GM21619 (cell line): ENCODE data around the gene FAM180B.
"Not testable (repeated sequence)": the region's sequence is repeated elsewhere in the genome, so short reads cannot be mapped to it uniquely, and the experiment has no call there.

Experiments used
- ATAC-seq: cut with Tn5 transposase; IDR thresholded peaks from one replicate; pipeline ENCODE4 v1.9.1; 2021; ENCODE audit not compliant: unreplicated experiment

Gene FAM180B

DNA sequence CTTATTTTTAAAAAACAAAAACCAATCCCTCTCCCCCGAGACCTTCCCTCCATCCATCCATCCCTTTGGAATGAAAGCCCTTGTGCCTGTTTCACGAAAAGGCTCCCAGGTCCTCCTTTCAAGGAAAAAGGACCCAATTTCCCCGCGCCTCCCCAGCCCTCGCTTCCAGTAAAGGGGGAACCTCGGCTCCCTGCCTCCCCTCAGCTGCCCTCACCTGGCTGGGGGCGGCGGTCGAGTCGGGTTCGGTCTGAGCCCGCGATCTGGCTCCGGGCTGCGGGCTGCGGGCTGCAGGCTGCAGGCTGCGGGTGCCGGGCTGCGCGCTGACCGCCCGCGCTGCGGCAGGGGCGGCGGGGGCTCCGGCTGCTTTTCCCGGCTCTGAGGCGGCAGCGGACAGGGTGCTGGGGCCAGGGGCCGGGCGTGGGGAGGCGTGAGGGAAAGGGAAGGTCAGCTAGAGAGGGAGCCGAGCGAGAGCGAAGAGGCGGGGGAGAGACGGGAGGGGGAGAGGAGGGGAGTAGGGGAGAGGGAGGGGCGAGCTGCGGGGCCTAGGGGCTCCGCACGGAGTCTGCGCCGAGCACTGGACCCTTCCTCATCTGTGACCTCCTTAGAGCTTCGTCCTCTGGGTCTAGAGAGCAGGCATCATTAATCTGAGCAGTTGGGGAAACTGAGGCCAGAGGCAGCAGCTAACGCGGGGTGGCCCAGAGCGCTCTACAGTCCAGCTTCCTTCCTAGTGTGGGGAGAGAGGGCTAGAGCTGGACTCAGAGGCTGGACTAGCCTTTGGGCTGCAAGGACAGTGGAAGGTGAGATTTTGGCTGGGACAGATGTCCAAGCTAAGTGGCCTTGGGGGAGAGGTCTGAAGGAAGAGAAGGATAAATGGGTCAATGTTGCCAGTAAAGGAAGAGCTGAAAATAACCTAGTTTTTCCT, 7.7 kb downstream of the FAM180B start, which contains the start of gene C1QTNF4:
Gene C1QTNF4 (minus strand): TSS at position 478 of the 922 bp plus-strand sequence. CDS start 3,601 bp downstream, outside the sequence.
- no peak for ATAC-seq

DNA sequence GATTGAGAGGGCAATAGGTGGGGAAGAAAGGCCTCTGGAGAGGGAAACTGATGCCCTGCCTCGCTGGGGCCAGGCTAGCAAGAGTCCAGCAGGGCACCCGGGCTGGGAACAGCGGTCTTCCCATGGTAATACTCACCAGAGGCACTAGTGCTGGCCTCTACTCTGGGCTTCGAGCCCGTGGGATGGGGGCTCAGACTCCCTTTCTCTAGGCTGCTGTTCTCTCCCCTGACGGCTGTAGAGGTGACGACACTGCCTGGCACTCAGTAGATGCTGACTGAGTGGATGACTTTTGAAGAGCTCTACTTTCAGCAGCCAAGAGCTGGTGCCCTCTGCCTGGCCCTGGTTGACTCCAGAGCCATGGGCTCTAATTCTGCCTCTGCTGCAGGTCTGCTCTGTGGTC, 8.6 kb downstream of the FAM180B start:
- no peak for ATAC-seq

DNA sequence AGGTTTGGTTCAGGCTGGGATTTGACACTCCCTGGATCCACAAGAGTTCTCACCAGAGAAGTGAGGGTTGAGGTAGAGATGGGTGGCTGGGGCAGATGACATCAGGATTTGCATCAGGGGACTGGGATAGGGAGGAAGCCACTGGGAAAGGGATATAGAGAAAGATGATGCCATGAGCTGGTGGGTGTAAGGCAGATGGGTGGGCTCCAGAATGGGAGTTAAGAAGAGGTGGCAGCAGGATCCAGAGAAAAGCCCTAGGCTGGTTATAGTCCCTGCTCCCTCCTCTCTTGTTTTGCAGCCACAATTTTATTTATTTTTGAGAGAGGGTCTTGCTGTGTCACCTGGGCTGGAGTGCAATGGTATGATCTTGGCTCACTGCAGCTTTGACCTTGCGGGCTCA, 9.5 kb downstream of the FAM180B start:
- ATAC-seq = no peak

DNA sequence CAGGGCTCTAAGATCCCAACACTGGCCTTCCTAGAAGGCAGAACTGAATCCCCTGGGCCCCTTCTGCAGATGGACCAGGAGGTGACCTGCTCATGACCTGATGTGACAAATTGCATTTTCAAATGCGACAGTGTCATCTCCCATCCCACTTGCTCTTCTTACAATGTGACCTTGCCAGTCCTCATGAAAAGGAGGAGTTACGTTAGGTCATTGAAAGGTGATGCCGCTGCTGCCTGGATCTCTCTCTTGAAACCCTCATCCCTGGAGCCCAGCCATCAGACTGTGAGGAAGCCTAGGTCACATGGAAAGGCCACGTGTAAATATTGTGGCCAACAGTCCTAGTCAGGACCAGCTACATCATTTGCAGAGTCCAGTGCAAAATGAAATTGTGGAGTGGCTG, 13.4 kb downstream of the FAM180B start:
- ATAC-seq = no peak

DNA sequence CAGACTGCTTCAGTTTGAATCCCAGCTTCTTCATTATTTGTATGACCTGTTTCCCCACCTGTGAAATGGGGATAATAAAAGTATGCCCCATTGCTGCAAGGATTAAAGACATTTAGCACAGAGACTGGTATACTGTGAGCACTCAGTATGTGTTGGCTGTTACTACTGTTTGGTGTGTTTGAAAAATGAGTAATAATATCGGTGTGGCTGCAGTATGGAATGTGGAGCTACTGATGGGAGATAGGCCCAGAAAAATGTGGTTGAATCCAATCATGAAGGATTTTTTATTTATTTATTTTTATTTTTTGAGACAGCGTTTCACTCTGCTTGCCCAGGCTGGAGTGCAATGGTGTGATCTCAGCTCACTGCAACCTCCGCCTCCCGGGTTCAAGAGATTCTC, 16.8 kb downstream of the FAM180B start:
- ATAC-seq = no peak

DNA sequence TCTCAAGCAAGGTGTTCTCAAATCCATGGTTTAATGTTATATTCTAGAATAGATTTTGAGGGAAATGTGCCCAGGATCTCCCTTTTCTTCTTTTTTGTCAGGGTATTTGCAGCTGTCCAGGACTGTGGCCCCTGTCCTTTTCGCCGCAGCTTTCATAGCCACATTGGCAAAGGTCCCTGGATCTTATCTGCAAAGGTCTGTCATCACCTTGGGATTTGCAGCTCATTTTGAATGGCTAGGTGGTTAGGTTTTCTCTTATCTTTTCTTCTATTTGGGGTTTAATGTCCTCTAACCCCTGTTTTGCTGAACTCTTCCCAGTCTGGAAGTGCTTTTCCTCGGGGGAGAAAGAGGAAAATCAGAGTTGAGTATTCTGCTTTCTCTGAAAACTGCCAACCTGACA, 19.4 kb downstream of the FAM180B start:
- no peak for ATAC-seq

DNA sequence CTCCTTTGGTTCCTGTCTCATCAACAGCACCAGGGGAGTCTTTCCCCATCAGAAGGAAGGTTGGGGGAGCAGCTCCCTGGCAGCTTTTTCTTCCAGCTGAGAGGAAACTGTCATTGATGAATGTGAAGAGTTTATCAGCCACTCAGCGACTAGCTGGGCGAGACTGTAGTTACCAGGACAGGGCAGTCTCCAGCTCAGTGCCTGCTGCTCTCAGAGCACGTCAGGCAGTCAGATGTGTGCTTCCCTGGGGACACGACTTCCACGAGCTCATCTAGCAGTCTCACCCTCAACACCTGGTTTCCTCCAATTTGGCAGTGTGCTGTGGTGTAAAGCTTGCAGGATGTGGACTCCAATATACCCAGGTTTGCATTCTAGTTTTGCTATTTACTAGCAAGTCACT, 20.3 kb downstream of the FAM180B start:
- no peak for ATAC-seq

DNA sequence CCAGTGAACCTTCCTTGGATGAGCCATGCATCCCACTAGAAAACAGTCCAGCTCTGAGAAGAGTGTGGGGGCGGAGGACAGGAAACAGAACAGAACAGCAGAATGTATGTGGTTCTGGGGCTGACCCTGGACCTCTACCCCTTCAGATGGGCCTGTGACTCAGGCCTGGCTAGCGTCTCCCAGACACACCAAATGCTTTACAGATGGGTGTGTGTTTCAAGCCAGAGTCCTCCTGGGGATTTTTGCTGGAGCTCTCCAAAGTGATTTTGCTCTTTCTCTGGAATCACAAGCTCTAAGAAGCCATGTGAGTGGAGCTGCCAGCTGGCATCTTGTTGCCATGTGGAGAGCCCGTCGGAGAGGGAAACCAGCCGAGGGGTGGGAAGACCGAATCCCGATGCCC, 20.9 kb downstream of the FAM180B start:
- no peak for ATAC-seq

DNA sequence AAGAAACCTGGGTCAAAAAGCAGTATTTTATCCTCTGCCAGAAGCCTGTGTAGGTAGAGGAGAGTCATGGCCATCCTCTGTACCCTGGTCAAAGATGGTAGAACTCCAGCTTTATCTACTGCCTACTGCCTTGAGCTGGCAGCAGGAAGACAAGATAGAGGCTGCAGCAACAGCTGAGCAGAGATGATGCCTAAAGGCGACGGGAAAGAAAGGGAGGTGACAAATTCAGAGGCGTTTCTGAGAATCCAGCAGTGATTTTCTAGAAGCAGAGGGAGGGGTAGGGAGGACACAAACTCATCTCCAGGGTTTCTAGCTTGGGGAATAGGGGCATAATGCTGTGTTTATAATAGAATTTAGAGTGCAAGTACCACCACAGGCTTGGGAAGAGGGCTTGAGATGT, 23.2 kb downstream of the FAM180B start:
- no peak for ATAC-seq

DNA sequence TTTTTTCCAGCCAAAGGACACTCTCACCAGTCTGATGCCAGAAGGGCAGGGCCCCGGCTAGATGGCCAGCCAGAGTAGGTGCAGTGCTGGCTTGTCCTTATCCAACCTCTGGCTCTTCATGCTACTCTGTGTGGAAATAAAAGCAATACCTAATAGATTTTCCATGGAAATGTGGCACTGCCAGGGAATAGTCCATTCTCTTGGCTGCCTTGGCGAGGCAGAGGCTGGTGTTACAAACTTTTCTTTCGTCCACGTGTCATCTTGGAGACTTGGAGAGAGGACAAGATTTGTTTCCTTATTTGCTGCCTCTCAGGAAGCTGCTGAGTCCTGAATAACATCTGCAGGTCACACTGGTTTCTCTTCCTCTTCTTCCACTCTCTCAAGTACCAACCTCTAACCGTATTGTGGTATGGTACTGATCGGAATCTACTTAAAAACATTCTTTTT, 24.9 kb downstream of the FAM180B start:
- ATAC-seq = peak; percentile 76

DNA sequence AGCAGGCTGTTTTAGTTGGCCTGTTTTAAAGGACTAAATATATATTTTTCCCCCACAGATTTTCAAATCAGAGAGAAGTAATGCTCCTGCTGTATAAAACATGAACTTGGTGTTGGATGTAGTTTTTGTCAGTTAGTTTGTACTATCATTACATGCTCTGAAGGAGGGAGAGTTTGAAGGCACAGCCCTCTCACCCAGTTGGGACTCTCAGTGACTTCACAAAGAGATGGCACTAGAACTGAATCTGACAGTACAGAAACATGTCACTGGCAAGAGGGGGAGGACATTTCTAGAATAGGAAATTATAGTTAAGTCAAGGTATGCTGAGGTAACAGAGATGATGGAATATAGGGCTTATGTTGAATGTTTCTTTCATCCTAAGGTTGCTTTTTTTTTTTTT, 28.8 kb downstream of the FAM180B start:
- ATAC-seq = no peak

DNA sequence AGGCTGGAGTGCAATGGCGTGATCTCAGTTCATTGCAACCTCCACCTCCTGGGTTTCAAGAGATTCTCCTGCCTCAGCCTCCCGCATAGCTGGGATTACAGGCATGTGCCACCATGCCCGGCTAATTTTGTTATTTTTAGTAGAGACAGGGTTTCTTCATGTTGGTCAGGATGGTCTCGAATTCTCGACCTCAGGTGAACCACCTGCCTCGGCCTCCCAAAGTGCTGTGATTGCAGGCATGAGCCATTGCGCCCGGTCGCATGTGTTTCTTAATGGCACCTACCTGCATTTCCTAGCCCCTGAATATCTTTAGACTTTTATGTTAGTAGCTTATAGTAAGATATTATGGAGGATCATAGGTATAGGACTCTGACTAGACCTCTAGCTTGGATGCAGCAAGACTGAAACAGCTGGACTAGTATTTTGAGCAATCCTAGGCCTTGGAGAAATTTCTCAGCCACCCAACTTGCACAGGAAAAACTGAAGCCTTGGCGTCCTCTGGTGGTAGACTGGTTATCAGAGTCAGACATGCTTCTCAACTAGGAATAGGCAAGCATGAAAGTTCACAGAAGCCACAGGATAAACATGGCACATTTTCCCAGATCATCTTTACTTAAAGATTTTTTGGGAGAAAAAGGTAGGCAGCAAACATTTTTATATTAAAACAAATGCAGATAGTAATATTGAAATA, 30.4 kb downstream of the FAM180B start:
- no peak for ATAC-seq

DNA sequence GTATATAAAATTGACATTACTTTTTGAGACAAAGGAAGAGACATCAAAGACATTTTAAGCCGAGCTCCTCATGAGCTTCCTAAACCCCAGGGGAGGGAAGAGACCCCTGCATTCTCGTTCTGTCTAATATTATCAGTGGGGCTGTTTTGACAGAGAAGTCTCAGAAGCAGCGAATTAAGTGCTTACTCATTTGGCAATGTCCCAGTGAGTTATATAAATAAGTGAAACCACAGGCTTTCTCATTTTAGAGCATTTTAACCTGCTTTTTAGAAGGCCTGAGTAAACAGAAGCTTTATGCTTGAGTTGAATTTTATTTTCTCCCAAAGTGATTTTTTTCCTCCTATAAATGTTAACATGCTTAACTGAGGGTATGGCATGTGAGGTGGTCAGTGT, 30.9 kb downstream of the FAM180B start:
- ATAC-seq = no peak

DNA sequence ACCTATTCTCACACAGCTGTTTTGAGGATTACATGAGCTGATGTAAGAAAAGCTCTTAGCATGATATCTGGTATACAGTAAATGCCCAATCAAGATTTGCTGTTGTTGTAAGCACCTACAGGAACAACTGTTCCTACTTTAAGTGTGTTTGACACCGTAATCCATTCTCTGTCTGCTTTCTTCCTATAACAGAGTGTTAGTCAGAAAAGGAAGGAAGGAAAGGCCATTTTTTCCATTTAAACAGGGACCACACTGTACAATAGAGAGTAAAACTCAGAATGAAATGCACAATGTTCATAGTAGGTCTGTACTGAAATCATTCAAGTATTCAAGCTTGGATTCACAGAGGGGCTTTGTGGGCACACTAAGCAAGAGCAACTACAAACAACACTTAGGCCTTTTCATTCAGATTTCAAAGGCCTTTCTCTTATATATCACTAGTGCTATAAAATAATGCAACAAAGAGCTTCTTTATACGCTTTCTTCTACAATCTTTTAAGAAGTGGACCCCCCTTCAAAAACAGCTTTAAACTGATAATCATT, 34.4 kb downstream of the FAM180B start:
- ATAC-seq = no peak

DNA sequence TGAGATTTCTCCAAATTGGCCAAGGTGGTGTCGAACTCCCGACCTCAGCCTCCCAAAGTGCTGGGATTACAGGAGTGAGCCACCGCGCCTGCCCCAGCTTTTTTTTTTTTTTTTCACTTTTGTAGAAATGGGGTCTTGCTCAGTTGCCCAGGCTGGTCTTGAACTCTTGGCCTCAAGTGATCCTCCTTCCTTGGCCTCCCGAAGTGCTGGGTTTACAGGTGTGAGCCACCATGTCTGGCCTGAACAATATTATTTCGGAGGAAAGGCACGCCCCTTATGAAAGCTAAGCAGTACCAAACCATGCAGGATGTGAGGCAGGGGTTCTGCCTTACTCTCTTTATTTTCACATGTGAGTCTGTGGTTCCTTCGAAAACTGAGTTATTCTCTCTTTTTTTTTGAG, 39.8 kb downstream of the FAM180B start:
- no peak for ATAC-seq

DNA sequence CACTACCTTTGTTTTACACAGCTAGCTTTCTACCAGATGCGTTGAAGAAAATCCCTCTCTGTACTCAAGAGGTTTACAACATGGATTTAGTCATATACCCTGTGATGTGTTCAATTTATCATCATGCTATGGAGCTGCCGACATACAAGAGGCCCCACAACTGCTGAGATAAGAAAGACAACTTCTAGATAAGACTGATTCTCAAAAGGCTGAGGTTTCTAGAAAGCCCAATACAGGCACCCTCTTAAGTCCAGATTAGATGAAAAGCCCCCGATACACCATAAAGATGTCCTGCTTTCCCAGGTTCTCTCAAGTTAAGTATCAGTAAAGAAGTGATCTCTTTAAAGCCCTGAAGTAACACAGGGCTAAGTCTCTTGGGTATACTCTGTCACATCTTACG, 41.5 kb downstream of the FAM180B start:
- no peak for ATAC-seq

DNA sequence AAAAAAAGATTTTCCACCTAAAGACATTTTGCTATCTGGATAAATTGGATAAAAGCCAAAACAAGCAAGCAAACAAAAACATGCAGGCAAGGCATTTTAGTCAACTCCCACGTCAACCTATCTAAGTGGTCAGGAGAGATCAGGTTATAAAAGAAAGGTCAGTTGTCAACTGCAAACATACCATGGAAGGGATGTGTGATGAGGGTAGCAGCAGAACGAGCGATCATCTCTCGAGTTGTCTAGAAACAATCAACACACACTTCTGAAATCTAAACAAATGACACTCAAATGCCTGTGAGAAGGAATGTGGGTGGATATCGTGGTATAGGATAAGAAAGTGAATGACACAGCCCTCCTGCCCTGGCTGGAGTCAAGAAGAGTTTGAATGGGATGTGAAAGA, 45.0 kb downstream of the FAM180B start:
- ATAC-seq = no peak

DNA sequence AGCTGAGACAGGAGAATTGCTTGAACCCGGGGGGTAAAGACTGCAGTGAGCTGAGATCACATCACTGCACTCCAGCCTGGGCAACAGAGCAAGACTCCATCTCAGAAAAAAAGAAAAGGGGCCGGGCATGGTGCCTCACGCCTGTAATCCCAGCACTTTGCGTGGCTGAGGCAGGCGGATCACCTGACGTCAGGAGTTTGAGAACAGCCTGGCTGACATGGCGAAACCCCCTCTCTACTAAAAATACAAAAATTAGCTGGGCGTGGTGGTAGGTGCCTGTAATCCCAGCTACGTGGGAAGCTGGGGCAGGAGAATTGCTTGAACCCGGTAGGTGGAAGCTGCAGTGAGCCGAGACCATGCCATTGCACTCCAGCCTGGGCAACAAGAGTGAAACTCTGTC, 49.9 kb downstream of the FAM180B start:
- not testable (repeated sequence) for ATAC-seq
